Forelimb muscle (tissue), 1 donor: ENCODE measurements around the gene PKD1L1. TPM values are rescaled to one million over a fixed set of nuclear protein-coding genes. Genes with fewer than 3 reads are reported as not detected.

Experiments used
- DNase-seq: peaks from one replicate; pipeline ENCODE4 v3.0.0-alpha.2; 2013; ENCODE audit warnings: low read depth
- polyA plus RNA-seq: library from polyadenylated mRNA; unstranded; fragments of 120-200 nt; gene quantifications from one replicate; pipeline ENCODE4 v1.2.1, GENCODE V29; 2013; ENCODE audit not compliant: insufficient read length

PKD1L1 gene
- polyA plus RNA-seq, 1 donor, result 1.2 TPM

GRCh38 chr7:47738563-47739166 is 209.6 kb downstream of the PKD1L1 start:
- no peak for DNase-seq

GRCh38 chr7:47737601-47738000 is 210.7 kb downstream of the PKD1L1 start:
- no peak for DNase-seq

GRCh38 chr7:47735431-47736345 is 212.6 kb downstream of the PKD1L1 start:
- no peak for DNase-seq

GRCh38 chr7:47734949-47735291 is 213.3 kb downstream of the PKD1L1 start:
- DNase-seq, result no peak

GRCh38 chr7:47734287-47734948 is 213.8 kb downstream of the PKD1L1 start:
- DNase-seq, result no peak

GRCh38 chr7:47730142-47730541 is 218.1 kb downstream of the PKD1L1 start:
- DNase-seq, result no peak

GRCh38 chr7:47726047-47726726 is 222.1 kb downstream of the PKD1L1 start:
- no peak for DNase-seq

- no peak for DNase-seq
These were observed 223.1 kb downstream of the PKD1L1 start for GRCh38 chr7:47725031-47725780.

Other genes with a start within 250 kb of the PKD1L1 start
- gene HUS1, start 31.1 kb upstream of the PKD1L1 start, polyA plus RNA-seq, result 18.7 TPM
- gene SUN3, start 80.6 kb upstream of the PKD1L1 start, polyA plus RNA-seq, result not detected
- 0.06 TPM for gene C7orf57, start 87.1 kb upstream of the PKD1L1 start, polyA plus RNA-seq
- 2.4 TPM for gene UPP1, start 140.8 kb upstream of the PKD1L1 start, polyA plus RNA-seq
- gene ABCA13, start 223.0 kb upstream of the PKD1L1 start, polyA plus RNA-seq, result 0.06 TPM